HUES48 (cell line): Measurements from ENCODE around the gene PIRT.

Experiments used
- H3K27ac ChIP-seq: one replicate; pipeline ENCODE4 v1.7.0; 2013; ENCODE audit warnings: low read depth, low read length, inconsistent platforms
- H3K27me3 ChIP-seq: 2 replicates; pipeline ENCODE4 v1.6.1; 2013; ENCODE audit warnings: mild to moderate bottlenecking, low read length; ENCODE audit not compliant: control insufficient read depth, insufficient read depth
- H3K36me3 ChIP-seq: 2 replicates; pipeline ENCODE4 v1.6.1; 2013; ENCODE audit warnings: low read length; ENCODE audit not compliant: control insufficient read depth, insufficient read depth
- H3K4me1 ChIP-seq: 2 replicates; pipeline ENCODE4 v1.6.1; 2013; ENCODE audit warnings: mild to moderate bottlenecking, low read length; ENCODE audit not compliant: control insufficient read depth, insufficient read depth
- H3K4me3 ChIP-seq: 2 replicates; pipeline ENCODE4 v1.5.1; 2013; ENCODE audit warnings: mild to moderate bottlenecking, low read depth, low read length
- H3K9ac ChIP-seq: 2 replicates; pipeline ENCODE4 v1.6.1; 2013; ENCODE audit warnings: mild to moderate bottlenecking, low read depth, low read length, moderate library complexity
- H3K9me3 ChIP-seq: 2 replicates; pipeline ENCODE4 v1.6.1; 2013; ENCODE audit warnings: low read length; ENCODE audit not compliant: control insufficient read depth, insufficient read depth

PIRT gene

GRCh38 chr17:10787306-10788045 is 50.4 kb downstream of the PIRT start:
- Histone ChIP-seq H3K4me3 (no peak overlapping the region), H3K9ac (no peak overlapping the region), H3K4me1 (peaks cover 16% of the 10 kb centered on the region), H3K27ac (no peak overlapping the region), H3K9me3 (no peaks in the 10 kb centered on the region), H3K36me3 (no peaks in the 10 kb centered on the region), H3K27me3 (no peaks in the 10 kb centered on the region)

GRCh38 chr17:10785295-10785694 is 52.6 kb downstream of the PIRT start:
- H3K9me3 ChIP-seq, result no peaks in the 10 kb centered on the region
- no peak overlapping the region for H3K9ac ChIP-seq
- H3K4me1 ChIP-seq, result peaks cover 15% of the 10 kb centered on the region
- no peak overlapping the region for H3K4me3 ChIP-seq
- no peaks in the 10 kb centered on the region for H3K27me3 ChIP-seq
- no peaks in the 10 kb centered on the region for H3K36me3 ChIP-seq
- peak overlapping the region; percentile 57 for H3K27ac ChIP-seq

GRCh38 chr17:10779609-10780008 is 58.3 kb downstream of the PIRT start:
- Histone ChIP-seq H3K27me3 (no peaks in the 10 kb centered on the region), H3K27ac (no peak overlapping the region), H3K9ac (no peak overlapping the region), H3K9me3 (no peaks in the 10 kb centered on the region), H3K4me1 (peaks cover 7% of the 10 kb centered on the region), H3K36me3 (no peaks in the 10 kb centered on the region), H3K4me3 (no peak overlapping the region)

GRCh38 chr17:10777890-10778289 is 60.0 kb downstream of the PIRT start:
- no peaks in the 10 kb centered on the region for H3K36me3 ChIP-seq
- no peaks in the 10 kb centered on the region for H3K4me1 ChIP-seq
- no peak overlapping the region for H3K27ac ChIP-seq
- no peaks in the 10 kb centered on the region for H3K27me3 ChIP-seq
- H3K9me3 ChIP-seq, result no peaks in the 10 kb centered on the region
- H3K9ac ChIP-seq, result no peak overlapping the region
- no peak overlapping the region for H3K4me3 ChIP-seq

- H3K36me3 ChIP-seq, result no peaks in the 10 kb centered on the region
- no peak overlapping the region for H3K4me3 ChIP-seq
- no peak overlapping the region for H3K27ac ChIP-seq
- no peak overlapping the region for H3K9ac ChIP-seq
- no peaks in the 10 kb centered on the region for H3K9me3 ChIP-seq
- no peaks in the 10 kb centered on the region for H3K27me3 ChIP-seq
- H3K4me1 ChIP-seq, result no peaks in the 10 kb centered on the region
Measured at GRCh38 chr17:10777131-10777807, 60.6 kb downstream of the PIRT start.

GRCh38 chr17:10776381-10776780 is 61.5 kb downstream of the PIRT start:
- Histone ChIP-seq H3K4me3 (no peak overlapping the region), H3K27ac (no peak overlapping the region), H3K27me3 (no peaks in the 10 kb centered on the region), H3K9ac (no peak overlapping the region), H3K4me1 (no peaks in the 10 kb centered on the region), H3K9me3 (no peaks in the 10 kb centered on the region), H3K36me3 (no peaks in the 10 kb centered on the region)

GRCh38 chr17:10775740-10776356 is 62.0 kb downstream of the PIRT start:
- Histone ChIP-seq H3K9me3 (no peaks in the 10 kb centered on the region), H3K4me3 (no peak overlapping the region), H3K27me3 (no peaks in the 10 kb centered on the region), H3K9ac (no peak overlapping the region), H3K36me3 (no peaks in the 10 kb centered on the region), H3K4me1 (no peaks in the 10 kb centered on the region), H3K27ac (no peak overlapping the region)

GRCh38 chr17:10775058-10775457 is 62.8 kb downstream of the PIRT start:
- no peaks in the 10 kb centered on the region for H3K9me3 ChIP-seq
- no peaks in the 10 kb centered on the region for H3K27me3 ChIP-seq
- H3K36me3 ChIP-seq, result no peaks in the 10 kb centered on the region
- no peaks in the 10 kb centered on the region for H3K4me1 ChIP-seq
- H3K4me3 ChIP-seq, result no peak overlapping the region
- H3K9ac ChIP-seq, result no peak overlapping the region
- H3K27ac ChIP-seq, result no peak overlapping the region

GRCh38 chr17:10773391-10773790 is 64.5 kb downstream of the PIRT start:
- H3K4me1 ChIP-seq, result no peaks in the 10 kb centered on the region
- no peaks in the 10 kb centered on the region for H3K36me3 ChIP-seq
- no peak overlapping the region for H3K27ac ChIP-seq
- H3K9ac ChIP-seq, result no peak overlapping the region
- no peaks in the 10 kb centered on the region for H3K9me3 ChIP-seq
- no peak overlapping the region for H3K4me3 ChIP-seq
- H3K27me3 ChIP-seq, result no peaks in the 10 kb centered on the region
